ENCODE results near the gene MAGI2. TPM values are rescaled to one million over a fixed set of nuclear protein-coding genes. Genes with fewer than 3 reads are reported as not detected.

The MAGI2 gene
- total RNA-seq, 3 donors from 2014 or later, result 9.8 to 22.7 (median 20.2) TPM

- Histone ChIP-seq H3K4me3 (no peak overlapping the region), H3K27ac (no peak overlapping the region), H3K4me1 (no peaks in the 10 kb centered on the region), H3K9me3 (no peaks in the 10 kb centered on the region), H3K27me3 (no peaks in the 10 kb centered on the region), H3K36me3 (no peaks in the 10 kb centered on the region)
- no peak for DNase-seq (ENCODE audit: low spot score in 2 of 2)
- TF ChIP-seq CTCF (IDR thresholded peaks at IDR 0.05) (no peak), POLR2AphosphoS5 (IDR thresholded peaks at IDR 0.05) (no peak), POLR2A (IDR thresholded peaks at IDR 0.05) (no peak)
- intact Hi-C loops (cut with DNase I; ENCODE audit: low total_unique reads), result no loop called here
Observed at GRCh38 chr7:78398576-78398975, 1054.9 kb downstream of the MAGI2 start.

GRCh38 chr7:78398081-78398480, 1055.4 kb downstream of the MAGI2 start:
- Histone ChIP-seq H3K27me3 (no peaks in the 10 kb centered on the region), H3K4me1 (no peaks in the 10 kb centered on the region), H3K9me3 (no peaks in the 10 kb centered on the region), H3K4me3 (no peak overlapping the region), H3K36me3 (no peaks in the 10 kb centered on the region), H3K27ac (no peak overlapping the region)
- no peak for TF ChIP-seq POLR2A (IDR thresholded peaks at IDR 0.05)
- no peak for TF ChIP-seq POLR2AphosphoS5 (IDR thresholded peaks at IDR 0.05)
- no peak for TF ChIP-seq CTCF (IDR thresholded peaks at IDR 0.05)
- no peak for DNase-seq (ENCODE audit: low spot score in 2 of 2)
- intact Hi-C loops (cut with DNase I; ENCODE audit: low total_unique reads), result no loop called here

- intact Hi-C loops (cut with DNase I; ENCODE audit: low total_unique reads), result no loop called here
- H3K36me3 ChIP-seq, result no peaks in the 10 kb centered on the region
- TF ChIP-seq POLR2A (IDR thresholded peaks at IDR 0.05) (no peak), POLR2AphosphoS5 (IDR thresholded peaks at IDR 0.05) (no peak), CTCF (IDR thresholded peaks at IDR 0.05) (no peak)
Observed at GRCh38 chr7:78396210-78396609, 1057.3 kb downstream of the MAGI2 start.

GRCh38 chr7:78395298-78396036, 1058.0 kb downstream of the MAGI2 start:
- H3K36me3 ChIP-seq, result no peaks in the 10 kb centered on the region
- intact Hi-C loops (cut with DNase I; ENCODE audit: low total_unique reads), result no loop called here
- DNase-seq (ENCODE audit: low spot score in 2 of 2), result no peak
- H3K27me3 ChIP-seq, result no peaks in the 10 kb centered on the region
- no peaks in the 10 kb centered on the region for H3K4me1 ChIP-seq
- no peaks in the 10 kb centered on the region for H3K9me3 ChIP-seq
- no peak overlapping the region for H3K4me3 ChIP-seq
- no peak overlapping the region for H3K27ac ChIP-seq
- TF ChIP-seq POLR2AphosphoS5 (IDR thresholded peaks at IDR 0.05) (no peak), POLR2A (IDR thresholded peaks at IDR 0.05) (no peak), CTCF (IDR thresholded peaks at IDR 0.05) (no peak)

More at GRCh38 chr7:78396210-78396609, 1057.3 kb downstream of the MAGI2 start:
- no peak for DNase-seq (ENCODE audit: low spot score in 2 of 2)
- H3K9me3 ChIP-seq, result no peaks in the 10 kb centered on the region
- no peaks in the 10 kb centered on the region for H3K27me3 ChIP-seq
- no peak overlapping the region for H3K4me3 ChIP-seq
- no peak overlapping the region for H3K27ac ChIP-seq
- no peaks in the 10 kb centered on the region for H3K4me1 ChIP-seq

GRCh38 chr7:78389022-78389421, 1064.4 kb downstream of the MAGI2 start:
- DNase-seq (ENCODE audit: low spot score in 2 of 2), result no peak
- intact Hi-C loops (cut with DNase I; ENCODE audit: low total_unique reads), result no loop called here
- no peak for TF ChIP-seq CTCF (IDR thresholded peaks at IDR 0.05)
- no peak for TF ChIP-seq POLR2AphosphoS5 (IDR thresholded peaks at IDR 0.05)
- TF ChIP-seq POLR2A (IDR thresholded peaks at IDR 0.05), result no peak
- no peak overlapping the region for H3K4me3 ChIP-seq
- H3K36me3 ChIP-seq, result no peaks in the 10 kb centered on the region
- H3K9me3 ChIP-seq, result no peaks in the 10 kb centered on the region
- no peaks in the 10 kb centered on the region for H3K27me3 ChIP-seq
- H3K4me1 ChIP-seq, result no peaks in the 10 kb centered on the region
- H3K27ac ChIP-seq, result no peak overlapping the region

Measured in breast epithelium (tissue), 4 donors.